PC-9 (cell line): Measurements from ENCODE around the gene CPPED1. TPM values are rescaled to one million over a fixed set of nuclear protein-coding genes. Genes with fewer than 3 reads are reported as not detected.

Experiments
- Bru-seq: library from RNA; stranded (reverse); fragments of 400-500 nt; gene quantifications from one replicate; lab custom pipeline; 2021; lab: Mats Ljungman, UMichigan
- BruChase-seq, 2 experiments: library from RNA; stranded (reverse); fragments of 400-500 nt; gene quantifications; one replicate each; lab custom pipeline; 2021; lab: Mats Ljungman, UMichigan
- BruUV-seq: library from RNA; stranded (reverse); fragments of 400-500 nt; replicated peaks from 2 replicates; lab custom pipeline; 2021; lab: Mats Ljungman, UMichigan
- CTCF ChIA-PET: fragments of 300-600 bp; sonication (Branson Sonifier 250); formaldehyde crosslinking; loops from one replicate; lab custom pipeline; 2022; ENCODE audit warnings: antibody characterized with exemption; lab: Charles Lee
- POLR2A ChIA-PET: fragments of 300-600 bp; sonication (Branson Sonifier 250); formaldehyde crosslinking; loops from one replicate; lab custom pipeline; 2022; ENCODE audit warnings: antibody characterized with exemption; ENCODE audit not compliant: unreplicated experiment; lab: Charles Lee
- DNase-seq, 2 experiments: peaks; one replicate each; pipeline versions ENCODE4 v3.0.0 to v3.0.0-alpha.2; 2015 to 2022; ENCODE audit warnings: mixed read lengths in 1 of 2
- H2AFZ ChIP-seq: fragments of 200-600 bp; sonication (generic); 2 replicates; pipeline ENCODE4 v1.8.1; 2017; ENCODE audit warnings: antibody characterized with exemption
- H3F3A ChIP-seq: fragments of 200-600 bp; sonication (generic); 2 replicates; pipeline ENCODE4 v1.8.1; 2017; ENCODE audit warnings: antibody characterized with exemption, mild to moderate bottlenecking, low read depth; ENCODE audit not compliant: insufficient read depth
- H3K27ac ChIP-seq: fragments of 200-600 bp; sonication (generic); 2 replicates; pipeline ENCODE4 v1.6.1; 2016; ENCODE audit warnings: mixed run types
- H3K27me3 ChIP-seq: fragments of 200-600 bp; sonication (generic); 2 replicates; pipeline ENCODE4 v1.6.1; 2016; ENCODE audit warnings: low read depth, mixed run types; ENCODE audit not compliant: insufficient read depth
- H3K36me3 ChIP-seq: fragments of 200-600 bp; sonication (generic); 2 replicates; pipeline ENCODE4 v1.6.1; 2016; ENCODE audit warnings: low read depth, mixed run types
- H3K4me1 ChIP-seq: fragments of 200-600 bp; sonication (generic); replicated peaks from 2 replicates; pipeline ENCODE4 v1.6.1; 2016; ENCODE audit warnings: mixed run types; ENCODE audit not compliant: insufficient read depth
- H3K4me2 ChIP-seq: fragments of 200-600 bp; sonication (generic); 2 replicates; pipeline ENCODE4 v1.6.1; 2017; ENCODE audit warnings: mixed run types
- H3K4me3 ChIP-seq: fragments of 200-600 bp; sonication (generic); 2 replicates; pipeline ENCODE4 v1.6.1; 2016; ENCODE audit warnings: mixed run types
- H3K79me2 ChIP-seq: fragments of 200-600 bp; sonication (generic); 2 replicates; pipeline ENCODE4 v1.6.1; 2017; ENCODE audit warnings: low read depth, mixed run types
- H3K9me2 ChIP-seq: fragments of 200-600 bp; sonication (generic); 2 replicates; pipeline ENCODE4 v1.8.1; 2017; ENCODE audit warnings: mild to moderate bottlenecking; ENCODE audit not compliant: insufficient read depth
- H3K9me3 ChIP-seq: fragments of 200-600 bp; sonication (generic); 2 replicates; pipeline ENCODE4 v1.8.1; 2016; ENCODE audit warnings: low read depth; ENCODE audit not compliant: insufficient read depth
- H4K20me1 ChIP-seq: fragments of 200-600 bp; sonication (generic); 2 replicates; pipeline ENCODE4 v1.8.1; 2017; ENCODE audit not compliant: insufficient read depth
- EZH2 ChIP-seq: fragments of 200-600 bp; sonication (generic); IDR thresholded peaks from 2 replicates; pipeline ENCODE4 v1.8.0; 2017; ENCODE audit warnings: antibody characterized with exemption, low read depth
- intact Hi-C: fragments of 100-400 bp; cut with micrococcal nuclease; formaldehyde crosslinking; loops from one replicate; pipeline ENCODE4 v1.10.0; 2022; ENCODE audit not compliant: unreplicated experiment
- long read RNA-seq: library from polyadenylated mRNA; stranded (forward); transcript quantifications from one replicate; pipeline ENCODE4 v2.0.0, GENCODE V29; 2022
- total RNA-seq: library from RNA; stranded (reverse); gene quantifications from 2 replicates; pipeline ENCODE4 v1.2.3, GENCODE V29; 2021
- TF ChIP-seq, protein P1 (sequence below): fragments of 200-600 bp; sonication (generic); conservative IDR thresholded peaks from 2 replicates; pipeline ENCODE4 v1.6.1; 2017; ENCODE audit warnings: mixed run types, antibody characterized with exemption, mild to moderate bottlenecking, moderate library complexity

Gene CPPED1, protein sequence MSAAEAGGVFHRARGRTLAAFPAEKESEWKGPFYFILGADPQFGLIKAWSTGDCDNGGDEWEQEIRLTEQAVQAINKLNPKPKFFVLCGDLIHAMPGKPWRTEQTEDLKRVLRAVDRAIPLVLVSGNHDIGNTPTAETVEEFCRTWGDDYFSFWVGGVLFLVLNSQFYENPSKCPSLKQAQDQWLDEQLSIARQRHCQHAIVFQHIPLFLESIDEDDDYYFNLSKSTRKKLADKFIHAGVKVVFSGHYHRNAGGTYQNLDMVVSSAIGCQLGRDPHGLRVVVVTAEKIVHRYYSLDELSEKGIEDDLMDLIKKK
- total RNA-seq (52.8 and 66.9 TPM in 2 replicates), Bru-seq, nascent RNA (percentile 86 among the genes with signal in this experiment), BruChase-seq, experiment 1, labeled RNA remaining after a 2-hour chase (percentile 77 among the genes with signal in this experiment), BruChase-seq, experiment 2, labeled RNA remaining after a 6-hour chase (percentile 75 among the genes with signal in this experiment)
- long read RNA-seq, full-length matches to known transcripts: 221 of 339 reads
- long read RNA-seq, partial matches to known transcripts: 1 of 339 reads
- long read RNA-seq, other reads (novel, unspliced or antisense): 117 of 339 reads

DNA sequence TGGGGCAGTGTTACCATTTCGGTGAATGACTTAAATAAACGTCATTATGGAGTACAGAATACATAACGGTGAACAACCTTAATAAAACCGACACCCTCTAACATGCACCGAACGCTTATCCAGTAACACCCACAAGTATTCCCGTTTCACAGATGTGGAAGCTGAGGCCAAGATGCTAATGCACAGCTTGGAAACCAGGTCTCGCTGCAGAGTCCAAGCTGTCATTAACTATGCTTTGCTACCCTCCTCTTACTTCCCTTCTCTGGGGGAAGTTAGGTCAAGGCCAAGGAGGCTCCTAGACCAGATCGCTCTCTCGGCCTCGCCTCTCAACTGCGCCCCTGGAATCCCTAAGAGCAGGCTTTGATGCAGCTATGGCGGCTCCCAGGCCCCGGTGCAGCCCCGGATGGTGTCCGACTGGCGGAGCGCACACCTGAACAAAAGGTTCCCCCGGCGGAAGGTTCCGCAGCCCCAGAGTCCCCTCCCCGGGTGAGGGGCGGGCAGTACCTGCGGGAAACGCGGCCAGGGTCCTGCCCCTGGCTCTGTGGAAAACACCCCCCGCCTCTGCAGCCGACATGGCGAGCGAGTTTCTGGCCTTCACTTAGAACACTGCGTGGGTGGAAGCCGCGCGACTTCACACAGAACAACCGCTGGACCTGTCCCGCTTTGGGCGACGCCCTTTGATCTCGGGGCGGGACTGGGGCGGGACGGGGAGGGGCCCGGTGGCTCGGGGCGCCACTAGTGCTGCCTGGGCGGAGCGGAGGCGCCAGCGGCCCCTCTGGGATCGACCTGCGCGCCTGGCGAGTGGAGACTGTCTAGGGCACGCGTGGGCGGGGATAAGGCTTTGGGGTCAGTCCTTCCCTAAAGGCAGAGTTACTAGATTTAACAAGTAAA lies at the start of gene CPPED1:
TSS of gene CPPED1 (minus strand) at position 685 of the 891 bp plus-strand sequence. CDS start at position 574, 111 bp downstream.
- no peak for TF ChIP-seq EZH2
- TF ChIP-seq, protein P1, sequence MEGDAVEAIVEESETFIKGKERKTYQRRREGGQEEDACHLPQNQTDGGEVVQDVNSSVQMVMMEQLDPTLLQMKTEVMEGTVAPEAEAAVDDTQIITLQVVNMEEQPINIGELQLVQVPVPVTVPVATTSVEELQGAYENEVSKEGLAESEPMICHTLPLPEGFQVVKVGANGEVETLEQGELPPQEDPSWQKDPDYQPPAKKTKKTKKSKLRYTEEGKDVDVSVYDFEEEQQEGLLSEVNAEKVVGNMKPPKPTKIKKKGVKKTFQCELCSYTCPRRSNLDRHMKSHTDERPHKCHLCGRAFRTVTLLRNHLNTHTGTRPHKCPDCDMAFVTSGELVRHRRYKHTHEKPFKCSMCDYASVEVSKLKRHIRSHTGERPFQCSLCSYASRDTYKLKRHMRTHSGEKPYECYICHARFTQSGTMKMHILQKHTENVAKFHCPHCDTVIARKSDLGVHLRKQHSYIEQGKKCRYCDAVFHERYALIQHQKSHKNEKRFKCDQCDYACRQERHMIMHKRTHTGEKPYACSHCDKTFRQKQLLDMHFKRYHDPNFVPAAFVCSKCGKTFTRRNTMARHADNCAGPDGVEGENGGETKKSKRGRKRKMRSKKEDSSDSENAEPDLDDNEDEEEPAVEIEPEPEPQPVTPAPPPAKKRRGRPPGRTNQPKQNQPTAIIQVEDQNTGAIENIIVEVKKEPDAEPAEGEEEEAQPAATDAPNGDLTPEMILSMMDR: no peak
- peak within 1 kb of the TSS; percentile 71 for H2AFZ ChIP-seq
- H3K9me2 ChIP-seq: no peaks in the 10 kb centered on the region
- no peaks in the 10 kb centered on the region for H4K20me1 ChIP-seq
- peaks cover 29% of the 10 kb centered on the region for H3F3A ChIP-seq
- H3K27ac ChIP-seq: peak within 1 kb of the TSS; percentile 99
- H3K27me3 ChIP-seq: no peaks in the 10 kb centered on the region
- H3K9me3 ChIP-seq: no peaks in the 10 kb centered on the region
- ChIA-PET POLR2A (interaction anchor here (0.5 to 1.0 kb wide), 6 partner anchors 39 to 1575 kb away, joined by 3 to 9 read pairs (median 4); no protein-coding TSS in a partner anchor), CTCF (interaction anchor here (0.6 to 0.7 kb wide), 2 partner anchors 108 to 253 kb away, joined by 3 read pairs; no protein-coding TSS in a partner anchor)
- peak; percentile 83 to 94 for DNase-seq
- BruUV-seq: no TSS peak
- H3K79me2 ChIP-seq: peaks cover 45% of the 10 kb centered on the region
- H3K36me3 ChIP-seq: no peaks in the 10 kb centered on the region
- H3K4me2 ChIP-seq: peak within 1 kb of the TSS; percentile 94
- intact Hi-C loops: loop anchor here (1.0 to 5.0 kb wide), 9 partner anchors 74 to 649 kb away; no protein-coding TSS in a partner anchor
- peaks cover 39% of the 10 kb centered on the region for H3K4me1 ChIP-seq
- peak within 1 kb of the TSS; percentile 97 for H3K4me3 ChIP-seq

DNA sequence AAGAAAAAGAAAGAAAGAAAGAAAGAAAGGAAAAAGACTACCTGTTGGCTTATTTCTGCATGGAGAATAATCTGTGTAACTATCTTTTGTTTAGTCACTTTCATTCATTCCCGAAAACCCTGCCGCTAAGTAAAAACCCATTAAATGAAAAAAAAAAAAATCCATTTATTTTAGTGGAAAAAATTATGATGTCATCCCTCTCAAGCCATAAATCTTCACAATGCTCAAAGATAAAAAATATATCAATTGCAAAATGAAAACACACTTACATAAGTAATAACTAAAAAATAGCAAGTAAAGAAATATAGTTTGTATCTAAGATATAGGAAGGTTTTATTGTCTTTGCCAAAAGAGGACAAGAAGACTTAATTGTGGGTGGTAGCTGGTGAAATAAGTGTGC lies 46.5 kb upstream of the CPPED1 start:
- H3K4me1 ChIP-seq: no peaks in the 10 kb centered on the region
- H3K79me2 ChIP-seq: no peaks in the 10 kb centered on the region
- no peak overlapping the region for H3K4me2 ChIP-seq
- no peaks in the 10 kb centered on the region for H3K9me3 ChIP-seq
- CTCF ChIA-PET: no interaction called here
- no peaks in the 10 kb centered on the region for H3K9me2 ChIP-seq
- intact Hi-C loops: no loop called here
- H3K27ac ChIP-seq: no peak overlapping the region
- no peak overlapping the region for H3K4me3 ChIP-seq
- TF ChIP-seq, protein P1: no peak
- TF ChIP-seq EZH2: no peak
- no peaks in the 10 kb centered on the region for H4K20me1 ChIP-seq
- no peaks in the 10 kb centered on the region for H3F3A ChIP-seq
- H3K36me3 ChIP-seq: no peaks in the 10 kb centered on the region
- H2AFZ ChIP-seq: no peak overlapping the region
- no TSS peak for BruUV-seq
- DNase-seq: no peak
- POLR2A ChIA-PET: no interaction called here
- no peaks in the 10 kb centered on the region for H3K27me3 ChIP-seq

DNA sequence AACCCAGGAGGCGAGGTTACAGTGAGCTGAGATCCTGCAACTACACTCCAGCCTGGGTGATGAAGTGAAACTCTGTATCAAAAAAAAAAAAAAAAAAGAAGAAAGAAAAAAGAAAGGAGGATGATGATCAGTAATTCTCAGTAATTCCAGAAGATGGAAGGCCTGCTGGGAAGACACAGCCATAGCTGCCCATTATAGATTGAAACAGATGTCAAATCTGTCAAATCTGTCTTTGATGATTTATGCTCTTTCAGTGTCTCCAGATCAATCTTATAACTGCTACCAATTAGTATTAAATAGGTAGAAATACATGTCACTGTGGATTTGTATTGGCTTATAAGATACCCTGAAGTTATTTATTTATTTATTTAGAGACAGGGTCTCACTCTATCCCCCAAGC lies 42.9 kb upstream of the CPPED1 start:
- H2AFZ ChIP-seq: no peak overlapping the region
- no peaks in the 10 kb centered on the region for H3K27me3 ChIP-seq
- no TSS peak for BruUV-seq
- POLR2A ChIA-PET: no interaction called here
- no peak overlapping the region for H3K4me2 ChIP-seq
- intact Hi-C loops: no loop called here
- no peak overlapping the region for H3K27ac ChIP-seq
- no peaks in the 10 kb centered on the region for H3K79me2 ChIP-seq
- H3K9me3 ChIP-seq: no peaks in the 10 kb centered on the region
- CTCF ChIA-PET: interaction anchor here (0.5 kb wide), 1 partner anchor 199 kb away, joined by 18 read pairs; no protein-coding TSS in a partner anchor
- no peaks in the 10 kb centered on the region for H3F3A ChIP-seq
- H3K9me2 ChIP-seq: no peaks in the 10 kb centered on the region
- TF ChIP-seq, protein P1: no peak
- no peak for TF ChIP-seq EZH2
- DNase-seq: no peak
- H3K36me3 ChIP-seq: no peaks in the 10 kb centered on the region
- no peaks in the 10 kb centered on the region for H4K20me1 ChIP-seq
- no peaks in the 10 kb centered on the region for H3K4me1 ChIP-seq
- no peak overlapping the region for H3K4me3 ChIP-seq
